HepG2 (cell line): Measurements from ENCODE around the gene ELAPOR1. TPM values are rescaled to one million over a fixed set of nuclear protein-coding genes. Genes with fewer than 3 reads are reported as not detected.
A peak's percentile ranks its signal among the peaks of the same experiment; 100 is the strongest.

ENCODE experiments used
- ATF1 ChIP-seq: IDR thresholded peaks from 2 replicates; pipeline ENCODE4 v1.6.1; 2016; ENCODE audit warnings: mild to moderate bottlenecking, control low read depth
- CAMTA2 ChIP-seq: sonication (generic); formaldehyde crosslinking; IDR thresholded peaks from 2 replicates; pipeline ENCODE4 v1.4.0; 2020; ENCODE audit warnings: mild to moderate bottlenecking, missing genetic modification reagents, borderline replicate concordance
- CCAR2 ChIP-seq: fragments of 200-400 bp; formaldehyde crosslinking; optimal IDR thresholded peaks from 2 replicates; pipeline ENCODE3; 2018; ENCODE audit warnings: low read depth, mild to moderate bottlenecking, low read length, moderate library complexity
- EEA1 ChIP-seq: sonication (generic); formaldehyde crosslinking; IDR thresholded peaks from 2 replicates; pipeline ENCODE4 v1.5.1; 2020; ENCODE audit warnings: mild to moderate bottlenecking, missing genetic modification reagents, borderline replicate concordance
- HNRNPH1 ChIP-seq: fragments of 200-400 bp; formaldehyde crosslinking; optimal IDR thresholded peaks from 2 replicates; pipeline ENCODE3; 2017; ENCODE audit warnings: mild to moderate bottlenecking, low read depth, low read length
- IRF2 ChIP-seq: IDR thresholded peaks from 2 replicates; pipeline ENCODE4 v1.6.1; 2018; ENCODE audit warnings: missing genetic modification reagents, missing compliant biosample characterization
- KDM3A ChIP-seq: IDR thresholded peaks from 2 replicates; pipeline ENCODE4 v1.6.1; 2018; ENCODE audit warnings: low read depth, missing compliant biosample characterization
- KLF6 ChIP-seq: IDR thresholded peaks from 2 replicates; pipeline ENCODE4 v1.8.0; 2016; ENCODE audit warnings: missing biosample characterization, missing genetic modification reagents
- MXI1 ChIP-seq: IDR thresholded peaks from 3 replicates; pipeline ENCODE4 v1.6.1; 2012; ENCODE audit warnings: low read depth, low read length, inconsistent platforms, borderline replicate concordance
- PTBP1 ChIP-seq: fragments of 200-400 bp; formaldehyde crosslinking; IDR thresholded peaks from 2 replicates; pipeline ENCODE4 v1.6.1; 2018; ENCODE audit warnings: low read length, low read depth; ENCODE audit not compliant: poor library complexity, severe bottlenecking
- RARA ChIP-seq: IDR thresholded peaks from 2 replicates; pipeline ENCODE4 v1.6.1; 2016; ENCODE audit warnings: missing genetic modification reagents, missing compliant biosample characterization
- RFXANK ChIP-seq: IDR thresholded peaks from 2 replicates; pipeline ENCODE4 v1.6.1; 2016
- SIN3A ChIP-seq: IDR thresholded peaks from 2 replicates; pipeline ENCODE4 v1.6.1; 2011; ENCODE audit warnings: low read depth, mild to moderate bottlenecking, control low read depth, low read length, borderline replicate concordance
- SP2 ChIP-seq: sonication (generic); formaldehyde crosslinking; IDR thresholded peaks from 2 replicates; pipeline ENCODE4 v1.5.1; 2020; ENCODE audit warnings: mild to moderate bottlenecking, missing genetic modification reagents
- TOE1 ChIP-seq: sonication (generic); formaldehyde crosslinking; IDR thresholded peaks from 2 replicates; pipeline ENCODE4 v1.4.0; 2020; ENCODE audit warnings: mild to moderate bottlenecking, missing genetic modification reagents
- ZBTB20 ChIP-seq: sonication (generic); formaldehyde crosslinking; IDR thresholded peaks from 2 replicates; pipeline ENCODE4 v1.8.1; 2023; ENCODE audit warnings: missing genetic modification reagents, low read depth, mild to moderate bottlenecking, borderline replicate concordance
- ZNF160 ChIP-seq: sonication (generic); formaldehyde crosslinking; IDR thresholded peaks from 2 replicates; pipeline ENCODE4 v1.8.0; 2022; ENCODE audit warnings: mild to moderate bottlenecking, inconsistent platforms, missing genetic modification reagents
- ZNF441 ChIP-seq: sonication (generic); formaldehyde crosslinking; IDR thresholded peaks from 2 replicates; pipeline ENCODE4 v1.7.0; 2021; ENCODE audit warnings: missing genetic modification reagents, borderline replicate concordance
- polyA plus RNA-seq, 8 experiments: library from polyadenylated mRNA; depleted of rRNA in 3 of 8; stranded (reverse) in 7 of 8; unstranded in 1 of 8; fragments of >200 nt; fragmentation: Illumina TruSeq in 4 of 8; extraction: Trizol in 4 of 8; gene quantifications; 2 replicates each; pipeline versions ENCODE4 v1.2.1 to v1.2.3, GENCODE V29; 2011 to 2016; ENCODE audit warnings: low read depth in 4 of 8, missing spikeins in 1 of 8, mixed read lengths in 1 of 8; ENCODE audit not compliant: insufficient read depth in 1 of 8
- total RNA-seq, 5 experiments: library from RNA; depleted of rRNA; stranded (reverse); fragments of >200 nt; fragmentation: Illumina TruSeq; extraction: Trizol; gene quantifications; 2 replicates each; pipeline ENCODE4 v1.2.3, GENCODE V29; 2016; ENCODE audit warnings: low read depth in 1 of 5
- TF ChIP-seq, protein P1 (sequence below): IDR thresholded peaks from 2 replicates; pipeline ENCODE4 v1.4.0; 2020; ENCODE audit warnings: mild to moderate bottlenecking, missing genetic modification reagents
- TF ChIP-seq, protein P2 (sequence below): IDR thresholded peaks from 2 replicates; pipeline ENCODE4 v1.6.1; 2016
- TF ChIP-seq, protein P3 (sequence below): IDR thresholded peaks from 2 replicates; pipeline ENCODE4 v1.6.1; 2016; ENCODE audit warnings: mild to moderate bottlenecking

ELAPOR1 gene
- total and polyA plus RNA-seq, 2 of the 13 experiments (the other 11 are each of a cell fraction or from before 2014, with no cell fraction given) = 0.13 to 0.20 TPM

DNA sequence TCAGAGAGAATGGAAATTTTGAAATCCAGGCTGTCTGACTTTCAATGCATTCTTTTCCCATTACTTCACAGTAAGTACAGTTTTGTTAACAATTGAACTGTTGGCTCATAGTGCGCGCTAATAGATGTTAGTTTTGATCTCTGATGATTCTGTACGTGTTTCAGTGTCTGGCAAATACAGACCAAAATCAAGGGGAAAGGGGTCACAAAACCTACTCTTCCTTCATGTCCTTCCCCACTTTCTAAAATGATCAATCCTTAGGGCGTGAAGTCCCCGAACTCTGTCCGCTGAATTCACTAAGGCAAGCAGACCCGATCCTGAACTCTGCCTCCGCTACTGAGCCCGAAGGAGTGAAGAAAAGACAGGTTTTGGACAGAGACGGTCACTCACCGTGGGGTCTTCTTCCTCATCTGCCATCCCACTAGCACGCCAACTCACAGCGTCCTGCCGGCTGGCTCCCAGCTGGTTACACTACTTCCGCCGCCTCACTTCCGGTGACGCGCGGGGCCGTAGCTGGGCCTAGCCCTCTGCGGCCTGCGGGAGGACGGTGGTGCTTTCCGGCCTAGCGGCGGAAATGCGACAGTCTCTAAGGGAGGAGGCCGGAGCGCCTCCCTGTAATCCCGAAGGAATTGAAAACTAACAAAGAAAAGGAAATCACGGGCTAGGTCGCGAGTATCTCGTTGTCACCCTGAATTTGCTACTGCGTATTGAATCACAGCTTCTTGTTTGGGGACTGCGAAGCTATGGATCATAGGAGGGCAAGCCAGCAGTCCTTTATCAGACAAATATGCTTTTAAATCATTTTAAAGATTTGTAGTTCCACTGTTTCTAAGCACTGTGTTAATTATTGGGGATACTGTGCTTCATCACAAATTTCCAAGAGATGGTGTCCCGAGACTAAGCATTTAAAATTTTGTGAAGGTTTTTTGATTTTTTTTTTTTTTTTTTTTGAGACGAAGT lies 38.1 kb upstream of the ELAPOR1 start, which contains the start of gene TAF13 (continued):
- TF ChIP-seq, protein P1, sequence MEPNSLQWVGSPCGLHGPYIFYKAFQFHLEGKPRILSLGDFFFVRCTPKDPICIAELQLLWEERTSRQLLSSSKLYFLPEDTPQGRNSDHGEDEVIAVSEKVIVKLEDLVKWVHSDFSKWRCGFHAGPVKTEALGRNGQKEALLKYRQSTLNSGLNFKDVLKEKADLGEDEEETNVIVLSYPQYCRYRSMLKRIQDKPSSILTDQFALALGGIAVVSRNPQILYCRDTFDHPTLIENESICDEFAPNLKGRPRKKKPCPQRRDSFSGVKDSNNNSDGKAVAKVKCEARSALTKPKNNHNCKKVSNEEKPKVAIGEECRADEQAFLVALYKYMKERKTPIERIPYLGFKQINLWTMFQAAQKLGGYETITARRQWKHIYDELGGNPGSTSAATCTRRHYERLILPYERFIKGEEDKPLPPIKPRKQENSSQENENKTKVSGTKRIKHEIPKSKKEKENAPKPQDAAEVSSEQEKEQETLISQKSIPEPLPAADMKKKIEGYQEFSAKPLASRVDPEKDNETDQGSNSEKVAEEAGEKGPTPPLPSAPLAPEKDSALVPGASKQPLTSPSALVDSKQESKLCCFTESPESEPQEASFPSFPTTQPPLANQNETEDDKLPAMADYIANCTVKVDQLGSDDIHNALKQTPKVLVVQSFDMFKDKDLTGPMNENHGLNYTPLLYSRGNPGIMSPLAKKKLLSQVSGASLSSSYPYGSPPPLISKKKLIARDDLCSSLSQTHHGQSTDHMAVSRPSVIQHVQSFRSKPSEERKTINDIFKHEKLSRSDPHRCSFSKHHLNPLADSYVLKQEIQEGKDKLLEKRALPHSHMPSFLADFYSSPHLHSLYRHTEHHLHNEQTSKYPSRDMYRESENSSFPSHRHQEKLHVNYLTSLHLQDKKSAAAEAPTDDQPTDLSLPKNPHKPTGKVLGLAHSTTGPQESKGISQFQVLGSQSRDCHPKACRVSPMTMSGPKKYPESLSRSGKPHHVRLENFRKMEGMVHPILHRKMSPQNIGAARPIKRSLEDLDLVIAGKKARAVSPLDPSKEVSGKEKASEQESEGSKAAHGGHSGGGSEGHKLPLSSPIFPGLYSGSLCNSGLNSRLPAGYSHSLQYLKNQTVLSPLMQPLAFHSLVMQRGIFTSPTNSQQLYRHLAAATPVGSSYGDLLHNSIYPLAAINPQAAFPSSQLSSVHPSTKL (CRISPR knock-in tag) = peak; percentile 79
- TF ChIP-seq SIN3A (peak; percentile 96), RARA (CRISPR knock-in tag) (peak; percentile 10; the same call in 1 of the 2 replicates), TOE1 (CRISPR knock-in tag) (no peak), KLF6 (CRISPR knock-in tag) (peak; percentile 71), CAMTA2 (no peak), PTBP1 (no peak), CCAR2 (no peak), SP2 (CRISPR knock-in tag) (peak; percentile 63), EEA1 (peak; percentile 47; the same call in 1 of the 2 replicates), HNRNPH1 (peak; percentile 45), ZNF441 (CRISPR knock-in tag) (peak; percentile 78; the same call in 1 of the 2 replicates), MXI1 (peak; percentile 88; the same call in 2 of the 3 replicates), ATF1 (peak; percentile 86), KDM3A (CRISPR knock-in tag) (0 out of 2 replicates have a peak, but pooled peaks have one; percentile 73), IRF2 (CRISPR knock-in tag) (peak; percentile 86), ZNF160 (CRISPR knock-in tag) (0 out of 2 replicates have a peak, but pooled peaks have one; percentile 23), RFXANK (CRISPR knock-in tag) (peak; percentile 63; the same call in 1 of the 2 replicates), ZBTB20 (CRISPR knock-in tag) (peak; percentile 70; the same call in 1 of the 2 replicates)
- TF ChIP-seq, protein P2, sequence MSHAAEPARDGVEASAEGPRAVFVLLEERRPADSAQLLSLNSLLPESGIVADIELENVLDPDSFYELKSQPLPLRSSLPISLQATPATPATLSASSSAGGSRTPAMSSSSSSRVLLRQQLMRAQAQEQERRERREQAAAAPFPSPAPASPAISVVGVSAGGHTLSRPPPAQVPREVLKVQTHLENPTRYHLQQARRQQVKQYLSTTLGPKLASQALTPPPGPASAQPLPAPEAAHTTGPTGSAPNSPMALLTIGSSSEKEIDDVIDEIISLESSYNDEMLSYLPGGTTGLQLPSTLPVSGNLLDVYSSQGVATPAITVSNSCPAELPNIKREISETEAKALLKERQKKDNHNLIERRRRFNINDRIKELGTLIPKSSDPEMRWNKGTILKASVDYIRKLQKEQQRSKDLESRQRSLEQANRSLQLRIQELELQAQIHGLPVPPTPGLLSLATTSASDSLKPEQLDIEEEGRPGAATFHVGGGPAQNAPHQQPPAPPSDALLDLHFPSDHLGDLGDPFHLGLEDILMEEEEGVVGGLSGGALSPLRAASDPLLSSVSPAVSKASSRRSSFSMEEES (CRISPR knock-in tag) = no peak; the same call in none of the 2 replicates
- TF ChIP-seq, protein P3, sequence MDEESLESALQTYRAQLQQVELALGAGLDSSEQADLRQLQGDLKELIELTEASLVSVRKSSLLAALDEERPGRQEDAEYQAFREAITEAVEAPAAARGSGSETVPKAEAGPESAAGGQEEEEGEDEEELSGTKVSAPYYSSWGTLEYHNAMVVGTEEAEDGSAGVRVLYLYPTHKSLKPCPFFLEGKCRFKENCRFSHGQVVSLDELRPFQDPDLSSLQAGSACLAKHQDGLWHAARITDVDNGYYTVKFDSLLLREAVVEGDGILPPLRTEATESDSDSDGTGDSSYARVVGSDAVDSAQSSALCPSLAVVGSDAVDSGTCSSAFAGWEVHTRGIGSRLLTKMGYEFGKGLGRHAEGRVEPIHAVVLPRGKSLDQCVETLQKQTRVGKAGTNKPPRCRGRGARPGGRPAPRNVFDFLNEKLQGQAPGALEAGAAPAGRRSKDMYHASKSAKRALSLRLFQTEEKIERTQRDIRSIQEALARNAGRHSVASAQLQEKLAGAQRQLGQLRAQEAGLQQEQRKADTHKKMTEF (CRISPR knock-in tag) = peak; percentile 90
